Measurements from ENCODE around the gene DGCR2.

GRCh38 chr22:19149991-19150390 is 27.8 kb upstream of the DGCR2 start, which contains the start of gene GSC2:
- no peak for TF ChIP-seq POLR2A (IDR thresholded peaks at IDR 0.05)
- no peak for TF ChIP-seq CTCF (IDR thresholded peaks at IDR 0.05)

Data from esophagus squamous epithelium (tissue), 4 donors.